Loucy (cell line): ENCODE data around the gene PLS3.

Source experiments
- H2AFZ ChIP-seq: fragments of 200-600 bp; sonication (generic); 2 replicates; pipeline ENCODE4 v1.6.0; 2016; ENCODE audit warnings: antibody characterized with exemption, mild to moderate bottlenecking, low read length, moderate library complexity
- H3F3A ChIP-seq: fragments of 200-600 bp; 2 replicates; pipeline ENCODE4 v1.6.0; 2016; ENCODE audit warnings: antibody characterized with exemption, low read depth, mild to moderate bottlenecking
- H3K27me3 ChIP-seq: fragments of 200-600 bp; sonication (generic); 2 replicates; pipeline ENCODE4 v1.6.1; 2014; ENCODE audit warnings: low read length, mild to moderate bottlenecking; ENCODE audit not compliant: insufficient read depth, poor library complexity, severe bottlenecking
- H3K36me3 ChIP-seq: fragments of 200-600 bp; sonication (generic); 2 replicates; pipeline ENCODE4 v1.6.1; 2016; ENCODE audit warnings: low read length; ENCODE audit not compliant: insufficient read depth
- H3K4me1 ChIP-seq: fragments of 200-600 bp; sonication (generic); 2 replicates; pipeline ENCODE4 v1.5.1; 2014; ENCODE audit warnings: low read length, mild to moderate bottlenecking; ENCODE audit not compliant: insufficient read depth, poor library complexity, severe bottlenecking
- H3K4me2 ChIP-seq: fragments of 200-600 bp; sonication (generic); 2 replicates; pipeline ENCODE4 v1.6.0; 2014; ENCODE audit warnings: antibody characterized with exemption, low read length, low read depth, mild to moderate bottlenecking; ENCODE audit not compliant: poor library complexity, severe bottlenecking
- H3K4me3 ChIP-seq: fragments of 200-600 bp; sonication (generic); 2 replicates; pipeline ENCODE4 v1.5.1; 2014; ENCODE audit warnings: low read length, mild to moderate bottlenecking, mixed read lengths; ENCODE audit not compliant: poor library complexity, severe bottlenecking
- H3K79me2 ChIP-seq: fragments of 200-600 bp; sonication (generic); 2 replicates; pipeline ENCODE4 v1.6.1; 2014; ENCODE audit warnings: low read length; ENCODE audit not compliant: insufficient read depth
- H3K9ac ChIP-seq: fragments of 200-600 bp; sonication (generic); 2 replicates; pipeline ENCODE4 v1.6.0; 2014; ENCODE audit warnings: mild to moderate bottlenecking, low read depth, low read length, moderate library complexity; ENCODE audit not compliant: poor library complexity, severe bottlenecking
- H3K9me2 ChIP-seq: fragments of 200-600 bp; sonication (generic); replicated peaks from 2 replicates; pipeline ENCODE4 v1.6.1; 2016; ENCODE audit warnings: low read depth, low read length, mixed read lengths
- H3K9me3 ChIP-seq: fragments of 200-600 bp; sonication (generic); 2 replicates; pipeline ENCODE4 v1.6.1; 2014; ENCODE audit warnings: mild to moderate bottlenecking, antibody characterized with exemption, low read length, low read depth; ENCODE audit not compliant: insufficient read depth
- H4K20me1 ChIP-seq: fragments of 200-600 bp; sonication (generic); 2 replicates; pipeline ENCODE4 v1.6.0; 2014; ENCODE audit warnings: antibody characterized with exemption, low read length, mild to moderate bottlenecking; ENCODE audit not compliant: insufficient read depth, poor library complexity, severe bottlenecking
- EZH2phosphoT487 ChIP-seq: fragments of 200-600 bp; IDR thresholded peaks from 2 replicates; pipeline ENCODE4 v1.6.1; 2018; ENCODE audit warnings: antibody characterized with exemption, mild to moderate bottlenecking, moderate library complexity, borderline replicate concordance
- TF ChIP-seq, protein P1 (sequence below): fragments of 200-600 bp; sonication (generic); conservative IDR thresholded peaks from 2 replicates; pipeline ENCODE4 v1.5.1; 2014; ENCODE audit warnings: mild to moderate bottlenecking, antibody characterized with exemption, low read length

Gene PLS3

DNA sequence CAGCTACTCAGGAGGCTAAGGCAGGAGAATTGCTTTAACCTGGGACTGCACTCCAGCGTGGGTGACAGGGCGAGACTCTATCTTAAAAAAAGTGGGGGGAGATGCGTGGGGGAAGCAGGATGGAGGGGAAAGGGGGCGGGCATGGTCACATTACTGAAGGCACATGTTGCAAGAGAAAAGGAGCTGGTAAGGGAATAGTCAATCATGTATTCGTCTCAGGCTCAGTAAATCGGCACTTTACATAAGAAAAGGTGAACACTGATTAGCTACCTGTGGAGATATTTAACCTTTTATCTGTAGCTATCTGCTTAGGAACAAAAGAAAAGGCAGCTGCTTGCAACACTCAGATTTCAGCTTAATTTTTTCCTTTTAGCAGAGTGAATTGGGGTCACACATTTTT lies 132.5 kb downstream of the PLS3 start:
- H3K4me2 ChIP-seq, result no peak overlapping the region
- no peaks in the 10 kb centered on the region for H3F3A ChIP-seq
- no peaks in the 10 kb centered on the region for H3K9me2 ChIP-seq
- no peaks in the 10 kb centered on the region for H3K27me3 ChIP-seq
- no peak overlapping the region for H2AFZ ChIP-seq
- no peaks in the 10 kb centered on the region for H3K79me2 ChIP-seq
- no peaks in the 10 kb centered on the region for H3K36me3 ChIP-seq
- H4K20me1 ChIP-seq, result no peaks in the 10 kb centered on the region
- no peak overlapping the region for H3K4me3 ChIP-seq
- TF ChIP-seq, protein P1, sequence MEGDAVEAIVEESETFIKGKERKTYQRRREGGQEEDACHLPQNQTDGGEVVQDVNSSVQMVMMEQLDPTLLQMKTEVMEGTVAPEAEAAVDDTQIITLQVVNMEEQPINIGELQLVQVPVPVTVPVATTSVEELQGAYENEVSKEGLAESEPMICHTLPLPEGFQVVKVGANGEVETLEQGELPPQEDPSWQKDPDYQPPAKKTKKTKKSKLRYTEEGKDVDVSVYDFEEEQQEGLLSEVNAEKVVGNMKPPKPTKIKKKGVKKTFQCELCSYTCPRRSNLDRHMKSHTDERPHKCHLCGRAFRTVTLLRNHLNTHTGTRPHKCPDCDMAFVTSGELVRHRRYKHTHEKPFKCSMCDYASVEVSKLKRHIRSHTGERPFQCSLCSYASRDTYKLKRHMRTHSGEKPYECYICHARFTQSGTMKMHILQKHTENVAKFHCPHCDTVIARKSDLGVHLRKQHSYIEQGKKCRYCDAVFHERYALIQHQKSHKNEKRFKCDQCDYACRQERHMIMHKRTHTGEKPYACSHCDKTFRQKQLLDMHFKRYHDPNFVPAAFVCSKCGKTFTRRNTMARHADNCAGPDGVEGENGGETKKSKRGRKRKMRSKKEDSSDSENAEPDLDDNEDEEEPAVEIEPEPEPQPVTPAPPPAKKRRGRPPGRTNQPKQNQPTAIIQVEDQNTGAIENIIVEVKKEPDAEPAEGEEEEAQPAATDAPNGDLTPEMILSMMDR, result no peak
- TF ChIP-seq EZH2phosphoT487, result no peak
- no peaks in the 10 kb centered on the region for H3K4me1 ChIP-seq
- H3K9ac ChIP-seq, result no peak overlapping the region
- no peaks in the 10 kb centered on the region for H3K9me3 ChIP-seq

DNA sequence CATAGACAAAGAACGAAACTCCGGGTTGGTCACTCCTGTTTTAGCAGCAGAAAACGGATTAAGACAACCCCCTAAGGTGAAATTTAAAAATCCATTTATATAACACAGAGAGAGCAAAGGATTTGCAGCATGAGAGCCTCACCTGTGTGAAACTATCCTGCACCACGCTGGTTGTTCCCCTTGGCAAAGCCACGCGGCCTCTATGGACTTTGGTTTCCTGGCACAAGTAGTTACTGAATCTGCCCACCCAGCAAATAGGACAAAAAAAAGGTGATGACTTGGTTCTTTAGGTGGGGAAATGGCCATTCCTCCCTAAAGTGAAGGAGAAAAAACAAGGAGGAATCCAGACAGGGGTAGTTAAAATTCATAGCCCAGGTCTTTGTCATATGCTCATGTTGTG lies 133.1 kb downstream of the PLS3 start:
- Histone ChIP-seq H3K9ac (no peak overlapping the region), H3K36me3 (no peaks in the 10 kb centered on the region), H3K4me2 (no peak overlapping the region), H4K20me1 (no peaks in the 10 kb centered on the region), H3K9me3 (no peaks in the 10 kb centered on the region), H3K4me1 (no peaks in the 10 kb centered on the region), H3K9me2 (no peaks in the 10 kb centered on the region), H3K79me2 (no peaks in the 10 kb centered on the region), H3K4me3 (no peak overlapping the region), H3F3A (no peaks in the 10 kb centered on the region), H2AFZ (no peak overlapping the region), H3K27me3 (no peaks in the 10 kb centered on the region)
- no peak for TF ChIP-seq EZH2phosphoT487
- TF ChIP-seq, protein P1, result no peak

DNA sequence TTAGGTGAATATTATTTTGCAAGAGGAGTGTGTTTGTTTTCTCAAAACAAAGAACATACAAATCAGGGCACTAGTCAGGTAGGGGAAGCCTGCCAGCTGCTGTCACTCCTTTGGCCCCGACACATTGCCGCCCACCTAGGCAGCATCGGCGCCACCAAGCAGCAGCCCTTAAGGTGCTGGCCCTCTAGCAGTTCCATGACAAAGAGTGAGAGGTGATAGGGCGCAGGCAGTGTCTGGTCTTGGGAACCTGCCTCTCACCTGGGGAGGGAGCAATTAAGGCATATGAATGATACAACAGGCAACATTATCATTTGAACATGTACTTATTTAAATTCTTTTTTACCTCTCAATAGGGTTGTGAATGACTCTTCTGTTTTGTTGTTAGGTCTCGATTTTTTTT lies 135.1 kb downstream of the PLS3 start:
- H2AFZ ChIP-seq, result no peak overlapping the region
- no peaks in the 10 kb centered on the region for H3K36me3 ChIP-seq
- no peak overlapping the region for H3K4me2 ChIP-seq
- TF ChIP-seq EZH2phosphoT487, result no peak
- TF ChIP-seq, protein P1, result no peak
- no peaks in the 10 kb centered on the region for H3K9me2 ChIP-seq
- H3F3A ChIP-seq, result no peaks in the 10 kb centered on the region
- no peak overlapping the region for H3K4me3 ChIP-seq
- H3K9me3 ChIP-seq, result no peaks in the 10 kb centered on the region
- H3K9ac ChIP-seq, result no peak overlapping the region
- no peaks in the 10 kb centered on the region for H3K27me3 ChIP-seq
- H3K4me1 ChIP-seq, result no peaks in the 10 kb centered on the region
- H4K20me1 ChIP-seq, result no peaks in the 10 kb centered on the region
- no peaks in the 10 kb centered on the region for H3K79me2 ChIP-seq
